BE2C (cell line): ENCODE data around the gene RGS14.
"Not testable (repeated sequence)": the region's sequence is repeated elsewhere in the genome, so short reads cannot be mapped to it uniquely, and the experiment has no call there.

ENCODE experiments used
- DNase-seq: peaks from one replicate; pipeline ENCODE4 v3.0.0-alpha.2; 2020
- H3K27me3 ChIP-seq: fragments of 250-450 bp; sonication (Bioruptor Pico); 2 replicates; pipeline ENCODE4 v1.5.1; 2020; ENCODE audit warnings: mild to moderate bottlenecking
- H3K36me3 ChIP-seq: fragments of 250-450 bp; sonication (Bioruptor Pico); 2 replicates; pipeline ENCODE4 v1.5.1; 2020; ENCODE audit warnings: mild to moderate bottlenecking
- H3K4me1 ChIP-seq: fragments of 250-450 bp; sonication (Bioruptor Pico); 2 replicates; pipeline ENCODE4 v1.5.1; 2020
- H3K4me3 ChIP-seq: 2 replicates; pipeline ENCODE4 v1.5.1; 2011; ENCODE audit warnings: low read depth, low read length
- H3K9me3 ChIP-seq: fragments of 250-450 bp; sonication (Bioruptor Pico); 2 replicates; pipeline ENCODE4 v1.5.1; 2020
- CTCF ChIP-seq: IDR thresholded peaks from 2 replicates; pipeline ENCODE4 v1.5.1; 2012; ENCODE audit warnings: mild to moderate bottlenecking, low read depth, low read length

Gene RGS14

GRCh38 chr5:177374211-177374610, 16.5 kb downstream of the RGS14 start:
- Histone ChIP-seq H3K9me3 (no peaks in the 10 kb centered on the region), H3K4me3 (no peak overlapping the region)
- no peak for TF ChIP-seq CTCF

GRCh38 chr5:177375516-177375915, 17.8 kb downstream of the RGS14 start:
- not testable (repeated sequence) for DNase-seq, H3K36me3 ChIP-seq, H3K9me3 ChIP-seq, H3K4me3 ChIP-seq, H3K4me1 ChIP-seq, H3K27me3 ChIP-seq

More at GRCh38 chr5:177374211-177374610, 16.5 kb downstream of the RGS14 start:
- Histone ChIP-seq H3K36me3 (no peaks in the 10 kb centered on the region), H3K4me1 (no peaks in the 10 kb centered on the region), H3K27me3 (no peaks in the 10 kb centered on the region)
- DNase-seq, result no peak

- H3K36me3 ChIP-seq, result no peaks in the 10 kb centered on the region
- no peaks in the 10 kb centered on the region for H3K4me1 ChIP-seq
- no peak overlapping the region for H3K4me3 ChIP-seq
- DNase-seq, result no peak
- no peaks in the 10 kb centered on the region for H3K9me3 ChIP-seq
- TF ChIP-seq CTCF, result no peak
- no peaks in the 10 kb centered on the region for H3K27me3 ChIP-seq
These were observed 18.4 kb downstream of the RGS14 start for GRCh38 chr5:177376107-177376506.

GRCh38 chr5:177377851-177378776, 20.4 kb downstream of the RGS14 start:
- Histone ChIP-seq H3K27me3 (no peaks in the 10 kb centered on the region), H3K4me3 (no peak overlapping the region), H3K4me1 (no peaks in the 10 kb centered on the region), H3K36me3 (no peaks in the 10 kb centered on the region), H3K9me3 (no peaks in the 10 kb centered on the region)
- TF ChIP-seq CTCF, result no peak
- no peak for DNase-seq

- no peaks in the 10 kb centered on the region for H3K36me3 ChIP-seq
- no peak overlapping the region for H3K4me3 ChIP-seq
- no peaks in the 10 kb centered on the region for H3K4me1 ChIP-seq
- no peak for DNase-seq
- H3K27me3 ChIP-seq, result no peaks in the 10 kb centered on the region
- no peak for TF ChIP-seq CTCF
- no peaks in the 10 kb centered on the region for H3K9me3 ChIP-seq
These were observed 21.5 kb downstream of the RGS14 start for GRCh38 chr5:177378884-177379883.

- no peak for TF ChIP-seq CTCF
- no peaks in the 10 kb centered on the region for H3K4me1 ChIP-seq
- DNase-seq, result no peak
These were observed 23.0 kb downstream of the RGS14 start for GRCh38 chr5:177380805-177381126.

More at GRCh38 chr5:177380805-177381126, 23.0 kb downstream of the RGS14 start:
- Histone ChIP-seq H3K27me3 (no peaks in the 10 kb centered on the region), H3K9me3 (no peaks in the 10 kb centered on the region), H3K36me3 (no peaks in the 10 kb centered on the region), H3K4me3 (no peak overlapping the region)
